GM19455 (cell line): ENCODE measurements around the gene CREB5.
"Not testable (repeated sequence)": the region's sequence is repeated elsewhere in the genome, so short reads cannot be mapped to it uniquely, and the experiment has no call there.

ENCODE experiments used
- ATAC-seq: cut with Tn5 transposase; IDR thresholded peaks from one replicate; pipeline ENCODE4 v1.9.1; 2021; ENCODE audit not compliant: unreplicated experiment

Gene CREB5

GRCh38 chr7:28572321-28573058 lies 160.2 kb downstream of the CREB5 start:
- no peak for ATAC-seq

GRCh38 chr7:28573059-28573553 lies 160.8 kb downstream of the CREB5 start:
- ATAC-seq: no peak

- no peak for ATAC-seq
Observed at GRCh38 chr7:28573651-28574301, 161.5 kb downstream of the CREB5 start.

- no peak for ATAC-seq
Observed at GRCh38 chr7:28575241-28575643, 162.9 kb downstream of the CREB5 start.

GRCh38 chr7:28576656-28577055 lies 164.3 kb downstream of the CREB5 start:
- no peak for ATAC-seq

GRCh38 chr7:28579571-28579970 lies 167.3 kb downstream of the CREB5 start:
- no peak for ATAC-seq

- no peak for ATAC-seq
Observed at GRCh38 chr7:28580665-28581064, 168.3 kb downstream of the CREB5 start.

- ATAC-seq: no peak
Observed at GRCh38 chr7:28581351-28581750, 169.0 kb downstream of the CREB5 start.

GRCh38 chr7:28582226-28582625 lies 169.9 kb downstream of the CREB5 start:
- no peak for ATAC-seq

GRCh38 chr7:28584235-28584634 lies 171.9 kb downstream of the CREB5 start:
- no peak for ATAC-seq

- no peak for ATAC-seq
Observed at GRCh38 chr7:28586736-28587135, 174.4 kb downstream of the CREB5 start.

GRCh38 chr7:28587211-28587610 lies 174.9 kb downstream of the CREB5 start:
- ATAC-seq: no peak

- no peak for ATAC-seq
Observed at GRCh38 chr7:28588602-28589001, 176.3 kb downstream of the CREB5 start.

- ATAC-seq: no peak
Observed at GRCh38 chr7:28591041-28591674, 178.8 kb downstream of the CREB5 start.

- no peak for ATAC-seq
Observed at GRCh38 chr7:28591725-28592349, 179.5 kb downstream of the CREB5 start.

GRCh38 chr7:28592861-28593260 lies 180.5 kb downstream of the CREB5 start:
- no peak for ATAC-seq

GRCh38 chr7:28595076-28595475 lies 182.8 kb downstream of the CREB5 start:
- ATAC-seq: no peak

GRCh38 chr7:28595801-28596200 lies 183.5 kb downstream of the CREB5 start:
- ATAC-seq: no peak

GRCh38 chr7:28596245-28596935 lies 184.1 kb downstream of the CREB5 start:
- ATAC-seq: no peak

GRCh38 chr7:28597284-28597683 lies 185.0 kb downstream of the CREB5 start:
- no peak for ATAC-seq

GRCh38 chr7:28598037-28598436 lies 185.7 kb downstream of the CREB5 start:
- not testable (repeated sequence) for ATAC-seq
